GM19438 (cell line): ENCODE results near the gene OTOL1.

Experiments
- ATAC-seq: cut with Tn5 transposase; IDR thresholded peaks from one replicate; pipeline ENCODE4 v1.9.1; 2021; ENCODE audit warnings: low read depth; ENCODE audit not compliant: unreplicated experiment

OTOL1 gene

DNA sequence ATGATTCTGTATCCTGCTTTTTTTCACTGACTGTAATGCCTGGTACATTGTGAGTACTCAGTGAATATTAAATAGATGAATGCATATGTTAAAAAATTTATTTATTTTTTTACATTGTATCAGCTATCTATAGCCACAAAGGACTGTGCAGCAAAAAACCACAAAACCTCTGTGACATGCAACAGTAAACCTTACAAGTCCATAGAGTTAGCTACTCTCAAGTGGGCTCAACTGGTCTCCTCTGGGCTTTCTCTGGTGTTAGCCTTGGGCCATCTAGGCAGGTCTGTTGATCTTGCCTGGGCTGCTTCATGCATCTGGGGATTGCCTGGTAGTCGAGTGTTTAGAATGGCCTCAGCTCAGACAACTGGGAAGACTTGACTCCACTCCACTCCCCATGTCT, 35.3 kb downstream of the OTOL1 start:
- ATAC-seq: no peak

GRCh38 chr3:161540594-161540993, 44.0 kb downstream of the OTOL1 start:
- ATAC-seq: peak; percentile 79

DNA sequence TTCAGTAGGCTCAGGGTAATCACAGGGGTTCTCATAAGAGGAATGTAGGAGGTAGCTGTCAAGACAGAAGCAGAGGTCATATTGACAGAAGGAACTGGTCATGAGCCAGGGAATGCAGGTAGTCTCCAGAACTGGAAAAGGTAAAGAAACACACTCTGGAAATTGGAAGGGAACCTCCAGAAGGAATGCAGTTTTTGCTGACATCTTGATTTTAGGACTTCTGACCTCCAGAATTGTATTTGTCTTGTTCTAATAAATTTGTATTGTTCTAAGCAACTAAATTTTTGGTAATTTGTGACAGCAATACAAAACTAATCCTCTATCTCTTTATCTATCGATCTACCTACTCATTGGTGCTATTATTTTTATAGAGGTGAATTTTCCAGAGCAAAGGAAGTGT, 49.2 kb downstream of the OTOL1 start:
- no peak for ATAC-seq

- ATAC-seq: no peak
Measured at GRCh38 chr3:161548301-161548700, 51.7 kb downstream of the OTOL1 start.

DNA sequence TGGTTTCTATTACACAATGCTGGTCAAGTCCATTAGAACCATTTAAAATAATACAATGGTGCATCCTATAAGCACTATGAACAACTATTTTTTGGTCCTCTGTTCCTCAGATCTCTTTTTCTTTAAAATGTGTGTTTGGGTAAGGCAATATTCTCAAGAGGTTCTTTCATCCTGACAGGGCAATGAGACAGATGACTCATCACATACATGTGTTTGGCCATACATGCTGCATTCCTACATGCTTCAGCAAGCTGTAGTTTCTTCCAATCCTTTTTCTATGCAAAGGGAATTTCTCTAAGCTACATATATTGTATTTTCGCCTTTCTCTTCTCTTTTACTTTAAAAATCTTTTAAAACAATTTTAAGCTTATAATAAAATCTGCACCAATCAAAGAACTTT, 52.7 kb downstream of the OTOL1 start:
- no peak for ATAC-seq

- no peak for ATAC-seq
Measured at GRCh38 chr3:161550491-161551195, 54.0 kb downstream of the OTOL1 start.

GRCh38 chr3:161551697-161552096, 55.1 kb downstream of the OTOL1 start:
- no peak for ATAC-seq

- ATAC-seq: no peak
Measured at GRCh38 chr3:161552984-161553560, 56.5 kb downstream of the OTOL1 start.
